ENCODE measurements around the gene OR10H3. TPM values are rescaled to one million over a fixed set of nuclear protein-coding genes. Genes with fewer than 3 reads are reported as not detected.
"Not testable (repeated sequence)": the region's sequence is repeated elsewhere in the genome, so short reads cannot be mapped to it uniquely, and the experiment has no call there.

OR10H3 gene
- total RNA-seq, 1 donor from 2014 or later, result not detected

DNA sequence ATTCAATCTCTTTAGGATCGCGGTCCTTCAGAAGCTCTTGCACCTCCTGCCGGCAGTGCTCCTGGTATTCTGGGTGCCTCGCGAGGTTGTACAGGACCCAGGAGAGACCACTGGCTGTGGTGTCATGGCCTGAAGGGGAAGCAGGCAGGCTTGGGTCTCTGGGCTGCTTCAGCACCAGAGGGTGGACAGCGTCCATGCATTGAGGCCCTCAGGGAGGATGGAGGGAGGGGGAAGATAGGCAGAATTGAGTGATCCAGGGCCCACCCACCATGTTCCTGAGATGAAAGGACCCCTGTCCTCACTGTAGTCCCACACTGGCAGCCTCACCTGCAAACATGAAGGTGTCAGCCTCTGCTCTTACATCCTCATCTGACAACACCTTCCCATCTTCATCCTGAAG lies 31.8 kb downstream of the OR10H3 start:
- Mint-ChIP-seq H3K27me3 (ENCODE audit: low read depth, unreplicated experiment) (no peaks in the 10 kb centered on the region), H3K4me3 (ENCODE audit: unreplicated experiment) (no peak overlapping the region), H3K4me1 (ENCODE audit: low read depth, unreplicated experiment) (no peaks in the 10 kb centered on the region), H3K27ac (ENCODE audit: unreplicated experiment) (no peak overlapping the region), H3K36me3 (ENCODE audit: low read depth, unreplicated experiment) (no peaks in the 10 kb centered on the region), H3K9me3 (ENCODE audit: unreplicated experiment) (peaks cover 19% of the 10 kb centered on the region)
- H3K9ac ChIP-seq (ENCODE audit: low read length), result no peak overlapping the region
- H3K27me3 ChIP-seq (ENCODE audit: insufficient read depth, low read length), result no peaks in the 10 kb centered on the region
- no peak for FAIRE-seq
- TF ChIP-seq EZH2 (IDR thresholded peaks at IDR 0.05; ENCODE audit: insufficient read depth, low read length), result no peak
- TF ChIP-seq, protein P1, sequence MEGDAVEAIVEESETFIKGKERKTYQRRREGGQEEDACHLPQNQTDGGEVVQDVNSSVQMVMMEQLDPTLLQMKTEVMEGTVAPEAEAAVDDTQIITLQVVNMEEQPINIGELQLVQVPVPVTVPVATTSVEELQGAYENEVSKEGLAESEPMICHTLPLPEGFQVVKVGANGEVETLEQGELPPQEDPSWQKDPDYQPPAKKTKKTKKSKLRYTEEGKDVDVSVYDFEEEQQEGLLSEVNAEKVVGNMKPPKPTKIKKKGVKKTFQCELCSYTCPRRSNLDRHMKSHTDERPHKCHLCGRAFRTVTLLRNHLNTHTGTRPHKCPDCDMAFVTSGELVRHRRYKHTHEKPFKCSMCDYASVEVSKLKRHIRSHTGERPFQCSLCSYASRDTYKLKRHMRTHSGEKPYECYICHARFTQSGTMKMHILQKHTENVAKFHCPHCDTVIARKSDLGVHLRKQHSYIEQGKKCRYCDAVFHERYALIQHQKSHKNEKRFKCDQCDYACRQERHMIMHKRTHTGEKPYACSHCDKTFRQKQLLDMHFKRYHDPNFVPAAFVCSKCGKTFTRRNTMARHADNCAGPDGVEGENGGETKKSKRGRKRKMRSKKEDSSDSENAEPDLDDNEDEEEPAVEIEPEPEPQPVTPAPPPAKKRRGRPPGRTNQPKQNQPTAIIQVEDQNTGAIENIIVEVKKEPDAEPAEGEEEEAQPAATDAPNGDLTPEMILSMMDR (IDR thresholded peaks at IDR 0.05; ENCODE audit: insufficient read depth, low read depth, low read length), result no peak
- no peak overlapping the region for H3K4me2 ChIP-seq (ENCODE audit: low read length)
- DNase-seq (ENCODE audit: low read depth), result no peak
- H3K27ac ChIP-seq (ENCODE audit: low read depth, low read length), result no peak overlapping the region
- H2AFZ ChIP-seq (ENCODE audit: low read depth, low read length), result no peak overlapping the region
- no peaks in the 10 kb centered on the region for H3K36me3 ChIP-seq (ENCODE audit: insufficient read depth, low read length)
- H3K4me3 ChIP-seq (ENCODE audit: insufficient read depth, low read depth, low read length), result no peak overlapping the region
- H4K20me1 ChIP-seq (ENCODE audit: insufficient read depth, low read length), result no peaks in the 10 kb centered on the region
- no peaks in the 10 kb centered on the region for H3K4me1 ChIP-seq (ENCODE audit: insufficient read depth, low read length)
- H3K79me2 ChIP-seq (ENCODE audit: insufficient read depth, low read length), result no peaks in the 10 kb centered on the region
- H3K9me3 ChIP-seq (ENCODE audit: insufficient read depth, low read depth, low read length), result peaks cover 4% of the 10 kb centered on the region

DNA sequence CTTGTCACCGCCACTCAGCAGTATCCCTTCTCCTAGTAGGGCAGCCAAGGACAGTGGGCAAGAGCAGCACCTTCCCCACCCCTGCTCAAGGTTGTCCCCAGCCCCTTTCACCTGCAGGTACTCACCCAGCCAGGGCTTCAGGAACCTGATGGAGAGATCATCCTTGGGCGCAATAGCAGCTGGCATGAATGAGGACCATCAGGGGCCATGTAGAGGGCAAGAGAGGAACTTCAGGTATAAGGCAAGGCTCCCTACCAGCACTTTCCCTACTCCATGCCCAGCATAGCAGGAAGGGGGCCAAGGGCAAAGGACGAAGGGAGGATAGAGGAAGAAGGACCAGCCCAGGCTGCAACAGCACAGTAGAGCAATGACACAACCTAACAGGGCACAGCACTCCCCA lies 36.4 kb downstream of the OR10H3 start:
- not testable (repeated sequence) for H3K9ac ChIP-seq (ENCODE audit: low read length); H2AFZ ChIP-seq (ENCODE audit: low read depth, low read length); H3K36me3 ChIP-seq (ENCODE audit: insufficient read depth, low read length); H4K20me1 ChIP-seq (ENCODE audit: insufficient read depth, low read length); H3K27ac Mint-ChIP-seq (ENCODE audit: unreplicated experiment); H3K4me3 ChIP-seq (ENCODE audit: insufficient read depth, low read depth, low read length); H3K4me3 Mint-ChIP-seq (ENCODE audit: unreplicated experiment); H3K27ac ChIP-seq (ENCODE audit: low read depth, low read length); H3K4me1 ChIP-seq (ENCODE audit: insufficient read depth, low read length); H3K36me3 Mint-ChIP-seq (ENCODE audit: low read depth, unreplicated experiment); H3K27me3 ChIP-seq (ENCODE audit: insufficient read depth, low read length); H3K9me3 ChIP-seq (ENCODE audit: insufficient read depth, low read depth, low read length); H3K27me3 Mint-ChIP-seq (ENCODE audit: low read depth, unreplicated experiment); H3K79me2 ChIP-seq (ENCODE audit: insufficient read depth, low read length); DNase-seq (ENCODE audit: low read depth); FAIRE-seq; H3K4me2 ChIP-seq (ENCODE audit: low read length); H3K4me1 Mint-ChIP-seq (ENCODE audit: low read depth, unreplicated experiment)
- H3K9me3 Mint-ChIP-seq (ENCODE audit: unreplicated experiment), result peaks cover 30% of the 10 kb centered on the region

DNA sequence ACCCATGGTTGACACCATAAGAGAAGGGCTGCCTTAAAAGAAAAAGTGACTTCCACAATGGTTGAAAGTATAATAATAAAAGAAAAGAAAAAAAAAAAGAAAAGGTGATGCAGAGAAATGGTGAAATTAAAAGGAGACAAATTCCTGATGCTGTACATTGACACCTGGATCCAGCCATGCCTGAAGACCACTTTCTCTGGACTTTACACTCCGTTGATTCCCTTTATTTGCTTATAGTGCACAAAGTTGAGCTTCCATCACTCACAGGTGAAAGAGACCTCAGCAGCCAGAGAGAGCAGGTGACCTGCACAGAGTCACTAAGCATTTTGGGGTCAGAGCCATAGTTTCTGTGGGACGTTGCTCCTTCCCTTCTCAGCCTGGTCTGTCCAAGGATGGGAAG lies 37.5 kb downstream of the OR10H3 start:
- H3K4me3 ChIP-seq (ENCODE audit: insufficient read depth, low read depth, low read length), result no peak overlapping the region
- TF ChIP-seq EZH2 (IDR thresholded peaks at IDR 0.05; ENCODE audit: insufficient read depth, low read length), result no peak
- TF ChIP-seq, protein P1 (IDR thresholded peaks at IDR 0.05; ENCODE audit: insufficient read depth, low read depth, low read length), result no peak
- Mint-ChIP-seq H3K36me3 (ENCODE audit: low read depth, unreplicated experiment) (no peaks in the 10 kb centered on the region), H3K9me3 (ENCODE audit: unreplicated experiment) (peaks cover 27% of the 10 kb centered on the region), H3K27me3 (ENCODE audit: low read depth, unreplicated experiment) (no peaks in the 10 kb centered on the region), H3K27ac (ENCODE audit: unreplicated experiment) (no peak overlapping the region), H3K4me1 (ENCODE audit: low read depth, unreplicated experiment) (no peaks in the 10 kb centered on the region), H3K4me3 (ENCODE audit: unreplicated experiment) (no peak overlapping the region)
- H3K4me2 ChIP-seq (ENCODE audit: low read length), result no peak overlapping the region
- H3K27ac ChIP-seq (ENCODE audit: low read depth, low read length), result no peak overlapping the region
- H4K20me1 ChIP-seq (ENCODE audit: insufficient read depth, low read length), result no peaks in the 10 kb centered on the region
- H3K9ac ChIP-seq (ENCODE audit: low read length), result no peak overlapping the region
- FAIRE-seq (no peak), DNase-seq (ENCODE audit: low read depth) (no peak)
- H3K79me2 ChIP-seq (ENCODE audit: insufficient read depth, low read length), result no peaks in the 10 kb centered on the region
- H3K36me3 ChIP-seq (ENCODE audit: insufficient read depth, low read length), result no peaks in the 10 kb centered on the region
- no peaks in the 10 kb centered on the region for H3K27me3 ChIP-seq (ENCODE audit: insufficient read depth, low read length)
- H2AFZ ChIP-seq (ENCODE audit: low read depth, low read length), result no peak overlapping the region
- no peaks in the 10 kb centered on the region for H3K4me1 ChIP-seq (ENCODE audit: insufficient read depth, low read length)
- peaks cover 7% of the 10 kb centered on the region for H3K9me3 ChIP-seq (ENCODE audit: insufficient read depth, low read depth, low read length)

Measured in astrocyte (in vitro differentiated cells and primary cell).